Spinal cord (tissue), 10 donors: Measurements from ENCODE around the gene B3GAT1. TPM values are rescaled to one million over a fixed set of nuclear protein-coding genes. Genes with fewer than 3 reads are reported as not detected.
A peak's percentile ranks its signal among the peaks of the same experiment; 100 is the strongest.

Experiments
- DNase-seq, 6 donors: peaks; one replicate each; pipeline versions ENCODE4 v3.0.0 to v3.0.0-alpha.2; 2013 to 2015; ENCODE audit warnings: low spot score in 6 of 6, low read depth in 4 of 6
- H3K27ac ChIP-seq: one replicate; pipeline ENCODE4 v1.5.1; 2013; ENCODE audit warnings: low read depth, low read length, control low read depth
- H3K27me3 ChIP-seq: one replicate; pipeline ENCODE4 v1.6.1; 2013; ENCODE audit warnings: low read length; ENCODE audit not compliant: control insufficient read depth, insufficient read depth
- H3K36me3 ChIP-seq: one replicate; pipeline ENCODE4 v1.6.1; 2013; ENCODE audit warnings: low read length; ENCODE audit not compliant: control insufficient read depth, insufficient read depth
- H3K4me1 ChIP-seq: one replicate; pipeline ENCODE4 v1.6.1; 2013; ENCODE audit warnings: low read length; ENCODE audit not compliant: control insufficient read depth, insufficient read depth
- H3K4me3 ChIP-seq: one replicate; pipeline ENCODE4 v1.5.1; 2013; ENCODE audit warnings: low read depth, low read length, control low read depth
- H3K9me3 ChIP-seq: one replicate; pipeline ENCODE4 v1.6.1; 2013; ENCODE audit warnings: low read length; ENCODE audit not compliant: control insufficient read depth, insufficient read depth
- WGBS: methylation state at CpG from one replicate; pipeline ENCODE4 v1.1.5; 2013; ENCODE audit warnings: missing lambda C conversion rate; ENCODE audit not compliant: insufficient coverage; 5-methylcytosine and 5-hydroxymethylcytosine counted together
- polyA plus RNA-seq, 2 donors: library from polyadenylated mRNA; unstranded; fragments of 120-200 nt; gene quantifications; one replicate each; pipeline ENCODE4 v1.2.1, GENCODE V29; 2013; ENCODE audit not compliant: insufficient read length in 2 of 2
- total RNA-seq, 2 donors: library from RNA; depleted of rRNA in 1 of 2; stranded (reverse); fragments of 120-200 nt in 1 of 2; fragments of >200 nt in 1 of 2; gene quantifications; one replicate each; pipeline versions ENCODE4 v1.2.3 to v1.2.4, GENCODE V29; 2013 to 2014
- donor health status: healthy.

B3GAT1 gene
- total and polyA plus RNA-seq, 4 donors: 25.5 to 186 (median 86.9) TPM

DNA sequence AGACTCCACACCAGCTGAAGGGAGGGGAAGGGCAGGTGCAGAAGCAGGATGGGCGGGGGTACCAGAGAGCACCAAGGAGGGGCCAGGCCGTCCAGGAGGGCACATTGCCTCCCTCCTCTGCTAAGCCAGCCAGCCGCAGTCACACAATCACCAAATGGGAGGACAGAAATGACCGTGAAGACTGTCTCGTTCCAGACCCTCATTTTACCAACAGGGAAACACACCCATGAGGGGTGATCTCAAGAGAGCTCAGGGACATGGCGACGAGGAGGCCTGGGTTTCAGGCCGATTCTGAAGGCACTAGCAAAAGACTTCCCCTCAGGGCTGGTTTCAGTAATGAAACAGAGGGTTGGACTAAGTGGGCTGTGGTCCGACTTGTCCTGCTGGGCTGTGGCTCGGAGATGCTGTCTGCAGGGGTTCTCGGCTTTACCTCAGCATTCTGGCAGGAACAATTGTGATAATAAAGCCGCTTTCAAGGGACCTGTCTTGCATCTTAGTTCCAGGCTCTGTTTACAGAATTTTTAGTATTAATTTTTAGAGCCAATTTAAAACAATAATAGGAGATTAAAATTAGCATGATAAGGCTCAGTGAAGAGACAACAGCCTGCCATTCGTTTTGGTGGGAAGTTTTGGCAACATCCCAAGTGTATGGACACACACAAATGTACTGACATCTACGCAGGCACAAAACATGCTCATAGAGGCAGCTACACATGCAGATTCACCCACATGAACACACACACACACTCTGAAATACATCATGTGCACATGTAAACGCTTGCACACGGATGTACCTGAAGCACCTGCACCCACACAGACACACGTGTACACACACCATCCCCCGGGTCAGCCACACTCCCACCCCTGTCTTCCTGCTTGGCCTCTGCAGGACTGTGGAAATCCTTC is 2.0 kb upstream of the B3GAT1 start:
- 26% methylated on average over 14 of the region's 18 CpGs for WGBS
- Histone ChIP-seq H3K36me3 (peaks cover 9% of the 10 kb centered on the region), H3K9me3 (no peaks in the 10 kb centered on the region), H3K27ac (peak overlapping the region; percentile 27), H3K4me1 (peaks cover 60% of the 10 kb centered on the region), H3K4me3 (no peak overlapping the region), H3K27me3 (peaks cover 3% of the 10 kb centered on the region)
- DNase-seq: peak in 2 of 6 donors; percentile 33 to 67

DNA sequence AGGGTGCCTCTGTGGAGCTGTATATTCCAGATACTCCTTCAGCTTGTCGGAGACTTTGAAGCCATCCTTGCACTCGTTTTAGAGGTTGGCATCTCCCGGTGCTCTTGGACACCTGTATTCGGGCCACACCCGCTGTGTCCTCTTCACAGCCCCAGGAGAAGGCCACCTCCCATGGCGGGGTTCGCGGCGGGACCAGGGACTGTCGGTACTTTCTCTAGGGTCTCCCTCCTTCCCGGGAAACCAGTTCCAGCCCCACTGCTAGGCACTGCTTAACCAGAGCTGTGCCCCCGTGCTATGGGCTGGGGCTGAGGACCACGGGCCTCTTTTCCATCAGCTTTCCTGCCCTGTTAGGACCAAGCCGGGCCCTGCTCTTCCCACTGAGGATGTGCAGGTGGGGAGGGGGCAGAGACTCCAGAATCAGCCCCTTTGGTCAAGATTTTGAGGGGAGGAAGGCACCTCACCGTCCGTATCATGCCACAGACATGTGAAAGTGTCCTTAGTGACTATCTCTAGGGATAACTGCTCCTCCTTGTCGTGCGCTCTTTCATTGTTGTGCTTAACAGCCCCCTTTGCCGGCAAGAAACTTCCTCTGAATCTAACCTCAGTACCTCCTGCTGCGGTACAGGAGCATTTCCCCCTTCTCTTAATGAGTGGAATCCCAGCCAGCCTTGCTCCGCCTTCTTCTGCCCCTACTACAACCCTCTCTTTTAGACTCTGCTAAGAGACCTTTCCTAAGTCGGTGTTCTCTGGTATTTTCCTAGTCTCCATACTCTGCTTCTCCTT is 1.2 kb upstream of the B3GAT1 start:
- H3K4me1 ChIP-seq: peaks cover 64% of the 10 kb centered on the region

GRCh38 chr11:134410766-134411165 is 1.3 kb downstream of the B3GAT1 start:
- H3K9me3 ChIP-seq: no peaks in the 10 kb centered on the region
- peak overlapping the region; percentile 57 for H3K27ac ChIP-seq
- H3K4me3 ChIP-seq: peak overlapping the region; percentile 58
- peak in 2 of 6 donors; percentile 21 to 26 for DNase-seq
- H3K4me1 ChIP-seq: peaks cover 83% of the 10 kb centered on the region
- WGBS: 92% methylated on average over 2 of the region's 5 CpGs
- peaks cover 19% of the 10 kb centered on the region for H3K36me3 ChIP-seq
- H3K27me3 ChIP-seq: peaks cover 3% of the 10 kb centered on the region

More for the DNA sequence above, 1.2 kb upstream of the B3GAT1 start:
- peak in 2 of 6 donors; percentile 26 to 59 for DNase-seq
- Histone ChIP-seq H3K36me3 (peaks cover 9% of the 10 kb centered on the region), H3K4me3 (peak overlapping the region; percentile 40), H3K9me3 (no peaks in the 10 kb centered on the region), H3K27me3 (peaks cover 3% of the 10 kb centered on the region), H3K27ac (peak overlapping the region; percentile 45)
- 8% methylated on average over 21 of the region's 22 CpGs for WGBS

DNA sequence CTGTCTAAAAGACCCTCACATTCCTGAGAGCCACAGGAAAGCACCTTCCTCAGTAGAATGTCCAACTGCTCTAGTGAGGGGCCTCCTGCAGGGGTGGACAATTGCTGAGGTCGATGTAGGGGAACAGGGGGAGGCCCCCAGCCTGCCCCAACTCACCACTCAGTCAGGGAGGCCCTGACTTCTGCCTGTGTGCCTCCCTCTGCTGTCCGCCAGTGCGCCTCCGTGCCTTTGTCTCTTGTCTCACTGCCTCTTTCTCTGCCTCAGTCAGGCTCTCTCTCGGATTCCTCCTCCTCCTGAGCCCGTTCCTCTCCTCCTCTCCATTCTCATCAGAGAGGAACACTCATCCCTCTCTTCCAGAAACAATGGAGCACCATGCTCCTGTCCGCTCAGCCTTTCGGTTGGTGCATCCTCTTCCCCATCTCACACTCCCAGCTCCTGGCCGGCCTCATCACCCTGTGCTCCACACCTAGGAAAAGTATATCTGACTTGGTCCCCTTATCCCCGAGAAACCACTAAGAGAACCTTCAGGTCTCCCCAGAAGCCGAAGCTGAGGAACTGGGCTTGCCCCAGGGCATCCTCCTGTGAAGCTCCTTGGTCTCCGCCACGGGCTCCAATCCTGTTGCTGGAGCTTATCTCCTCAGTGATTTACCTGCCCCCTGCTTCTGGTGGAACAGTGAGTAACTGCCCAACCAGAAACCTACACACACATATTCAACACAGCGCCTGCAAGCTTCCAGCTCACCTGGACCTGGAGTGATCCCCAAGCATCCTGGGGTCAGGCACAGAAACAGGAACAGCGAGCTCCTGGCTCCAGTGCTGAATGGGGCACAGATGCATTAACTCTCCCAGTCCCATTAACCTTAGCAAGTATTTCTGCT is 2.3 kb downstream of the B3GAT1 start:
- H3K27ac ChIP-seq: no peak overlapping the region
- DNase-seq: peak in 2 of 6 donors; percentile 46 to 56
- H3K4me3 ChIP-seq: peak overlapping the region; percentile 58
- peaks cover 3% of the 10 kb centered on the region for H3K27me3 ChIP-seq
- H3K36me3 ChIP-seq: peaks cover 29% of the 10 kb centered on the region
- WGBS: 52% methylated on average over 14 of the region's 15 CpGs
- H3K9me3 ChIP-seq: no peaks in the 10 kb centered on the region
- H3K4me1 ChIP-seq: peaks cover 77% of the 10 kb centered on the region

DNA sequence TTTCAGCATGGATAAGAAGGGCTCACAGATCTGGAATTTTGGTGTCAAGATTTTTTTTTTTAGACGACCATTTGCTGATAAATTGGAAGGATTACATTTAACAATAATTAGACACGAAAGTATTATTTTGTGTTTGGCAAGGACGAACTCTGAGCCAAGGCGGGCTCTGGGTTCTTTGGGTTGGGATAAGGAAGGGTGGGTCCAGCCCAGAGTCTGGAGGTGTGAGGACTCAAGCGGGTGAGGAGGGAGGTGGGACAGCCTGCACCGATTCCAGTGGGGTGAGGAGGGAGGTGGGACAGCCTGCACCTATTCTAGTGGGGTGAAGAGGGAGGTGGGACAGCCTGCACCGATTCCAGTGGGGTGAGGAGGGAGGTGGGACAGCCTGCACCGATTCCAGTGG is 4.1 kb downstream of the B3GAT1 start:
- H3K4me1 ChIP-seq: peaks cover 58% of the 10 kb centered on the region
- no peaks in the 10 kb centered on the region for H3K9me3 ChIP-seq
- H3K36me3 ChIP-seq: peaks cover 39% of the 10 kb centered on the region
- peaks cover 3% of the 10 kb centered on the region for H3K27me3 ChIP-seq
- WGBS: 66% methylated on average over 3 of the region's 8 CpGs
- no peak overlapping the region for H3K4me3 ChIP-seq
- DNase-seq: no peak
- H3K27ac ChIP-seq: no peak overlapping the region

DNA sequence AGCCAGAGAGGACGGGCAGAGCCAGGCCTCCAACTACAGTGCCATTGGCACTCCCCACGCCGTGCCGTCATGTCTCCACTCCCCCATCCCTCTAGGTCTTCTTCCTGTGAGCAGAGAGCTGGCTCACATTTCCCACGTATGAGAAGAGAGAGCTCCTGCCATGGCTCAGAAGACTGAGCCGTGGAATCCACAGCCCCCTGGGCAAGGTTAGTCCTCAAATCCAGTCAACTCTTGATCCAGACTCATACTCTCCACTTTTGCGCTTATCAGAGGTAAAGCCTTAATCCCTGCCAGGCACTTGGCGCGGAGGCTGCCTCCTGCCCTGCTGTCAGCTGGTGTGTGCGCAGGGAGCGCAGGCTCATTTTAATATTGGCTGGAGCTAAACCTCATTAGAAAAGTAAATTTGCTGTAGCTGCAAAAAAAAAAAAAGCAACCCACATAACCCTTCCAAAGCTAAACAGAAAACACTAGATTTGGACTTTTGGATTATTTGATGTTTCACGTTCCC is 4.7 kb downstream of the B3GAT1 start:
- whole genome bisulfite sequencing: 54% methylated on average over 4 of the region's 12 CpGs
- H3K36me3 ChIP-seq: peaks cover 42% of the 10 kb centered on the region
- H3K4me1 ChIP-seq: peaks cover 53% of the 10 kb centered on the region
- DNase-seq: peak in 2 of 6 donors; percentile 81 to 88
- peaks cover 3% of the 10 kb centered on the region for H3K27me3 ChIP-seq
- H3K4me3 ChIP-seq: no peak overlapping the region
- H3K9me3 ChIP-seq: no peaks in the 10 kb centered on the region
- no peak overlapping the region for H3K27ac ChIP-seq

GRCh38 chr11:134406264-134407185 is 5.5 kb downstream of the B3GAT1 start:
- WGBS: 89% methylated on average over 8 of the region's 11 CpGs
- Histone ChIP-seq H3K4me1 (peaks cover 52% of the 10 kb centered on the region), H3K4me3 (no peak overlapping the region), H3K27ac (no peak overlapping the region), H3K36me3 (peaks cover 48% of the 10 kb centered on the region), H3K27me3 (peaks cover 3% of the 10 kb centered on the region), H3K9me3 (no peaks in the 10 kb centered on the region)
- no peak for DNase-seq

- no peak for DNase-seq
- Histone ChIP-seq H3K9me3 (no peaks in the 10 kb centered on the region), H3K4me1 (peaks cover 45% of the 10 kb centered on the region), H3K4me3 (no peak overlapping the region), H3K27ac (no peak overlapping the region), H3K36me3 (peaks cover 45% of the 10 kb centered on the region), H3K27me3 (no peaks in the 10 kb centered on the region)
- 86% methylated on average over 8 of the region's 9 CpGs for WGBS
These were observed 6.2 kb downstream of the B3GAT1 start for GRCh38 chr11:134405841-134406240.
